H1 (cell line): ENCODE measurements around the gene FAM120B. TPM values are rescaled to one million over a fixed set of nuclear protein-coding genes. Genes with fewer than 3 reads are reported as not detected.
A peak's percentile ranks its signal among the peaks of the same experiment; 100 is the strongest.

Source experiments
- CTCF ChIA-PET: fragments of 300-600 bp; sonication (Branson Sonifier 250); formaldehyde crosslinking; loops from one replicate; lab custom pipeline; 2021; ENCODE audit not compliant: partially characterized antibody; lab: Charles Lee
- POLR2A ChIA-PET: fragments of 300-600 bp; sonication (Branson Sonifier 250); formaldehyde crosslinking; loops from one replicate; lab custom pipeline; 2021; ENCODE audit warnings: inconsistent platforms; ENCODE audit not compliant: partially characterized antibody; lab: Charles Lee
- DNase-seq, 2 experiments: peaks; one replicate each; pipeline versions ENCODE4 v3.0.0 to v3.0.0-alpha.2; 2010 to 2022; ENCODE audit warnings: low spot score in 2 of 2, low read depth in 1 of 2, mixed read lengths in 1 of 2
- FAIRE-seq: peaks from 2 replicates; lab custom pipeline; 2011; peaks lifted over from hg19 to GRCh38; lab: Jason Lieb, UNC
- H2AFZ ChIP-seq: 2 replicates; pipeline ENCODE4 v1.8.1; 2012; ENCODE audit warnings: low read length, inconsistent platforms
- H2AK5ac ChIP-seq: 2 replicates; pipeline ENCODE4 v1.6.1; 2013; ENCODE audit warnings: low read depth, low read length
- H2BK120ac ChIP-seq: replicated peaks from 2 replicates; pipeline ENCODE3; 2013; ENCODE audit warnings: low read depth, low read length, inconsistent platforms
- H2BK12ac ChIP-seq: 2 replicates; pipeline ENCODE4 v1.6.1; 2013; ENCODE audit warnings: low read depth, low read length
- H2BK15ac ChIP-seq: 2 replicates; pipeline ENCODE4 v1.6.1; 2013; ENCODE audit warnings: low read length
- H2BK20ac ChIP-seq: 2 replicates; pipeline ENCODE4 v1.6.1; 2013; ENCODE audit warnings: low read length
- H2BK5ac ChIP-seq: 2 replicates; pipeline ENCODE4 v1.6.1; 2013; ENCODE audit warnings: low read depth, low read length
- H3K14ac ChIP-seq: 2 replicates; pipeline ENCODE4 v1.6.1; 2013; ENCODE audit warnings: inconsistent platforms; ENCODE audit not compliant: insufficient read length
- H3K18ac ChIP-seq: 2 replicates; pipeline ENCODE4 v1.6.1; 2013; ENCODE audit warnings: low read length; ENCODE audit errors: extremely low read depth
- H3K23ac ChIP-seq: 2 replicates; pipeline ENCODE4 v1.6.1; 2013; ENCODE audit warnings: inconsistent platforms; ENCODE audit not compliant: insufficient read length
- H3K23me2 ChIP-seq: 2 replicates; pipeline ENCODE4 v1.6.1; 2013; ENCODE audit warnings: low read depth, low read length
- H3K27ac ChIP-seq: 2 replicates; pipeline ENCODE4 v1.6.1; 2011; ENCODE audit warnings: low read depth, low read length, inconsistent platforms
- H3K27me3 ChIP-seq, 4 experiments: replicated peaks in 1 of 4; 1 replicate in 1 of 4; 2 replicates in 3 of 4; pipeline versions ENCODE4 v1.6.1 to v1.8.1; 2011 to 2013; ENCODE audit warnings: low read length in 3 of 4, mild to moderate bottlenecking in 3 of 4, inconsistent platforms in 2 of 4, mixed read lengths in 2 of 4, moderate library complexity in 1 of 4; ENCODE audit not compliant: control insufficient read depth in 3 of 4, insufficient read depth in 3 of 4; ENCODE audit errors: extremely low read depth in 1 of 4
- H3K36me3 ChIP-seq, 4 experiments: 2 replicates each; pipeline versions ENCODE4 v1.6.1 to v1.8.1; 2011 to 2013; ENCODE audit warnings: mild to moderate bottlenecking in 4 of 4, low read length in 3 of 4, moderate library complexity in 2 of 4, control low read depth in 1 of 4, inconsistent platforms in 1 of 4; ENCODE audit not compliant: insufficient read depth in 4 of 4, control insufficient read depth in 2 of 4
- H3K4ac ChIP-seq: replicated peaks from 2 replicates; pipeline ENCODE3; 2013; ENCODE audit warnings: low read length, low read depth, mixed read lengths, inconsistent platforms; ENCODE audit not compliant: insufficient read length
- H3K4me1 ChIP-seq, 4 experiments: replicated peaks in 1 of 4; 1 replicate in 1 of 4; 2 replicates in 3 of 4; pipeline versions ENCODE4 v1.6.1 to v1.8.1; 2011 to 2013; ENCODE audit warnings: low read length in 3 of 4, inconsistent platforms in 2 of 4, mixed read lengths in 1 of 4; ENCODE audit not compliant: insufficient read depth in 4 of 4, control insufficient read depth in 3 of 4
- H3K4me2 ChIP-seq, 2 experiments: 2 replicates each; pipeline versions ENCODE4 v1.6.1 to v1.8.1; 2011 to 2013; ENCODE audit warnings: low read depth in 2 of 2, low read length in 2 of 2, control low read depth in 1 of 2, inconsistent platforms in 1 of 2, mild to moderate bottlenecking in 1 of 2; ENCODE audit not compliant: insufficient read depth in 1 of 2
- H3K4me3 ChIP-seq, 4 experiments: fragments of 200-600, 300-600 bp in 1 of 4; sonication (generic), shearing (Covaris generic), sonication (Bioruptor Twin) in 1 of 4; 2 replicates each; pipeline versions ENCODE4 v1.5.1 to v1.8.1; 2011 to 2016; ENCODE audit warnings: low read length in 4 of 4, low read depth in 3 of 4, control low read depth in 2 of 4, inconsistent platforms in 2 of 4, mild to moderate bottlenecking in 2 of 4, mixed read lengths in 1 of 4, moderate library complexity in 1 of 4; ENCODE audit not compliant: insufficient read depth in 2 of 4; ENCODE audit errors: extremely low read depth in 1 of 4
- H3K56ac ChIP-seq: replicated peaks from 2 replicates; pipeline ENCODE3; 2013; ENCODE audit warnings: low read depth, mild to moderate bottlenecking, mixed read lengths, low read length, inconsistent platforms; ENCODE audit not compliant: insufficient read length
- H3K79me1 ChIP-seq: 2 replicates; pipeline ENCODE4 v1.6.1; 2013; ENCODE audit warnings: low read depth, low read length, control low read depth
- H3K79me2 ChIP-seq, 2 experiments: 2 replicates each; pipeline versions ENCODE4 v1.6.1 to v1.8.1; 2012 to 2013; ENCODE audit warnings: low read length in 2 of 2, mild to moderate bottlenecking in 2 of 2, inconsistent platforms in 1 of 2; ENCODE audit not compliant: insufficient read depth in 2 of 2, control insufficient read depth in 1 of 2
- H3K9ac ChIP-seq, 4 experiments: replicated peaks in 1 of 4; 1 replicate in 1 of 4; 2 replicates in 3 of 4; pipeline versions ENCODE4 v1.6.1 to v1.8.1; 2011 to 2013; ENCODE audit warnings: low read depth in 3 of 4, low read length in 3 of 4, control low read depth in 2 of 4, mild to moderate bottlenecking in 2 of 4, moderate library complexity in 2 of 4, inconsistent platforms in 1 of 4; ENCODE audit errors: extremely low read depth in 1 of 4
- H3K9me3 ChIP-seq, 2 experiments: 2 replicates each; pipeline versions ENCODE4 v1.6.1 to v1.8.1; 2012 to 2013; ENCODE audit warnings: mild to moderate bottlenecking in 2 of 2, moderate library complexity in 2 of 2, control low read depth in 1 of 2, inconsistent platforms in 1 of 2, low read depth in 1 of 2, low read length in 1 of 2, mixed read lengths in 1 of 2; ENCODE audit not compliant: insufficient read depth in 2 of 2
- H4K20me1 ChIP-seq, 2 experiments: replicated peaks in 1 of 2; 2 replicates each; pipeline versions ENCODE3 to v1.8.1; 2011 to 2013; ENCODE audit warnings: inconsistent platforms in 2 of 2, low read length in 2 of 2, mild to moderate bottlenecking in 1 of 2; ENCODE audit not compliant: insufficient read depth in 2 of 2, control insufficient read depth in 1 of 2
- H4K5ac ChIP-seq: 2 replicates; pipeline ENCODE4 v1.6.1; 2013; ENCODE audit warnings: low read length, low read depth, mixed read lengths, inconsistent platforms; ENCODE audit not compliant: insufficient read length
- H4K8ac ChIP-seq: 2 replicates; pipeline ENCODE4 v1.8.0; 2013; ENCODE audit warnings: mild to moderate bottlenecking, moderate library complexity, low read length, inconsistent platforms; ENCODE audit not compliant: insufficient read depth; ENCODE audit errors: extremely low read depth
- H4K91ac ChIP-seq: replicated peaks from 2 replicates; pipeline ENCODE3; 2013; ENCODE audit warnings: low read length, mixed read lengths, inconsistent platforms; ENCODE audit not compliant: insufficient read length
- BACH1 ChIP-seq: IDR thresholded peaks from 2 replicates; pipeline ENCODE4 v1.6.1; 2012; ENCODE audit warnings: low read length, improper control_type of control experiment
- CBX8 ChIP-seq: fragments of 300-800, 300-1000 bp; sonication (generic); IDR thresholded peaks from 2 replicates; pipeline ENCODE4 v1.7.1; 2016; ENCODE audit warnings: low read depth, low read length, borderline replicate concordance
- GABPA ChIP-seq: IDR thresholded peaks from 2 replicates; pipeline ENCODE4 v1.6.1; 2011; ENCODE audit warnings: mild to moderate bottlenecking, low read length, moderate library complexity, borderline replicate concordance; ENCODE audit not compliant: insufficient read depth
- PHF8 ChIP-seq: fragments of 200-600 bp; sonication (generic); conservative IDR thresholded peaks from 2 replicates; pipeline ENCODE4 v1.7.1; 2012; ENCODE audit warnings: low read depth, mild to moderate bottlenecking, inconsistent platforms, low read length, moderate library complexity
- RNF2 ChIP-seq: fragments of 200-900, 300-1000 bp; sonication (generic); IDR thresholded peaks from 2 replicates; pipeline ENCODE4 v1.7.1; 2016; ENCODE audit warnings: borderline replicate concordance, low read depth, mild to moderate bottlenecking, antibody characterized with exemption, low read length; ENCODE audit not compliant: poor library complexity, severe bottlenecking; ENCODE audit errors: missing control alignments
- SP1 ChIP-seq: IDR thresholded peaks from 2 replicates; pipeline ENCODE4 v1.6.1; 2011; ENCODE audit warnings: low read depth, low read length
- SRF ChIP-seq: IDR thresholded peaks from 2 replicates; pipeline ENCODE4 v1.6.1; 2011; ENCODE audit warnings: mild to moderate bottlenecking, low read depth, low read length, moderate library complexity
- TAF7 ChIP-seq: optimal IDR thresholded peaks from 2 replicates; pipeline ENCODE3; 2011; ENCODE audit warnings: low read depth, mild to moderate bottlenecking, inconsistent platforms, low read length, moderate library complexity, borderline replicate concordance
- ZNF274 ChIP-seq: IDR thresholded peaks from 2 replicates; pipeline ENCODE4 v1.7.0; 2012; ENCODE audit warnings: low read length, borderline replicate concordance; ENCODE audit errors: extremely low read depth
- whole genome bisulfite sequencing, 2 experiments: shearing (Covaris generic) in 1 of 2; methylation state at CpG; one replicate each; pipeline versions ENCODE4 v1.1.6 to v1.1.7; 2013 to 2015; ENCODE audit warnings: low lambda C conversion rate in 2 of 2, mixed read lengths in 2 of 2, inconsistent platforms in 1 of 2, low coverage in 1 of 2, missing lambda C conversion rate in 1 of 2; ENCODE audit not compliant: insufficient replicate concordance in 2 of 2, insufficient coverage in 1 of 2, insufficient read length in 1 of 2; ENCODE audit errors: extremely low coverage in 1 of 2, missing lambda C conversion rate in 1 of 2; 5-methylcytosine and 5-hydroxymethylcytosine counted together
- polyA plus RNA-seq, 7 experiments: library from polyadenylated mRNA; depleted of rRNA in 3 of 7; stranded (reverse) in 5 of 7; unstranded in 2 of 7; fragments of >200 nt in 5 of 7; fragments of 200-250 nt in 2 of 7; gene quantifications; 1 replicate in 5 of 7; 2 replicates in 1 of 7; 4 replicates in 1 of 7; pipeline versions ENCODE4 v1.2.1 to v1.2.3, GENCODE V29; 2011 to 2013; ENCODE audit warnings: missing spikeins in 2 of 7, mixed read lengths in 2 of 7
- total RNA-seq: library from RNA; stranded (reverse); fragmentation: NEBNext Ultra II Directional; extraction: Animal tissue kit (Norgen Biotek cat#: 25700); gene quantifications from 2 replicates; pipeline ENCODE4 v1.2.1, GENCODE V29; 2021

The FAM120B gene
- total and polyA plus RNA-seq, 2 of the 8 experiments (the other 6 are each of a cell fraction or from before 2014, with no cell fraction given) = 5.1 to 12.5 TPM

DNA sequence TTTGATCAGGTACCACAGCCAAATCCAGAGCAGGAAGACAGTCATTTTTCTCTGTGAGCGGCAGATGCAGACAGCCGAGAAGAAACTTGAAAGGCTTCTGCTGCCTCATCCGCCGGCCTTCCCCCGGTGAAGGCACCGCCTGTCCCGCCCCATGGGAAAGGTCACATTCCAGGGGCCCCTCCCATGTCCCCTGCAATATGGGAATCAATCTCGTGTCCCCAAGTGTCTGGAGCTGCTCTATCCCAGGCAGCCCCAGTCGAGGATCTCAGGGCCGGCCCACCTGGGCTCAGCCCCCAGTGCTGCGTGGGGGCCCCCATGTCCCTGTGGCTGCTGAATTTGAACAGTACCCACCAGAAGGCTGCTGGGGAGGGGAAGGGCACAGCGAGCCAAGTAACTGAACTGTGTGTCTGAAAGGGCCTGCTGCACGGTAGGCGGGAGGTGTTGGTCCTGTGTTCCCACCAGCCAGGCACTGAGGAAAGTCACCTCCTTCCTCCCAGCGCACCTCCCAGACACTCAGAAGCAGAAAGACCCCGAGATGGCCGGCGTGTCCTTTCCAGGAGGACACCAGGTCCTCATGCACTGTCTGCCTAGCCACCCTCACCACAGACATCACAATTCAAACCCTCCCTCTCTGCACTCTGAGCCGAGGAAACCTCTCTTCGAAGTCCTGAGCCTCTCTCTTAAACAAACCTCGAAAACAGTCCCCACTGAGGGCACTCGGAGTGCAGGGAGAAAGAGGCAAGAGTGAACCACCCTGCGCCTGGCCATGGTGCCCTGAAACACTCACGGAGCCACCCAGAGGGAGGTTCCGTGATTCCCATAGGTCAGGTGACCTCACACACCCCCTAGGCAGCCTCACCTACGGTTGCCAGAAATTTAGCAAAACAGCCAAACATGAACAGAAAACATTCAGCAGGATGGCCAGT lies 147.3 kb downstream of the FAM120B start:
- Histone ChIP-seq H3K18ac (peak overlapping the region; percentile 48; the same call in 1 of the 2 replicates), H2BK5ac (no peak overlapping the region), H3K79me2 (no peaks in the 10 kb centered on the region), H3K4ac (no peak overlapping the region), H3K23me2 (peaks cover 5% of the 10 kb centered on the region; the same call in 1 of the 2 replicates), H4K20me1 (peaks cover 0 to 4% of the 10 kb centered on the region in 2 experiments), H3K4me3 (no peak overlapping the region), H2BK20ac (no peak overlapping the region), H4K5ac (no peak overlapping the region), H4K91ac (no peak overlapping the region), H3K36me3 (no peaks in the 10 kb centered on the region), H3K79me1 (no peaks in the 10 kb centered on the region), H2BK12ac (0 out of 2 replicates have a peak overlapping the region, but pooled peaks have one; percentile 39), H3K56ac (no peak overlapping the region), H2AFZ (no peak overlapping the region), H2BK120ac (no peak overlapping the region), H3K27me3 (no peaks in the 10 kb centered on the region), H3K14ac (no peak overlapping the region), H3K9me3 (no peaks in the 10 kb centered on the region), H2AK5ac (no peak overlapping the region), H3K4me1 (peaks cover 0 to 4% (median under 1%) of the 10 kb centered on the region in 4 experiments; a peak in 1 of 7 replicates), H3K9ac (no peak overlapping the region), H3K4me2 (no peak overlapping the region), H3K27ac (no peak overlapping the region), H3K23ac (no peak overlapping the region), H4K8ac (peak overlapping the region; percentile 57; the same call in 1 of the 2 replicates), H2BK15ac (no peak overlapping the region)
- no peak for TF ChIP-seq GABPA
- no peak for TF ChIP-seq RNF2
- no peak for TF ChIP-seq PHF8
- no peak for TF ChIP-seq ZNF274
- no peak for TF ChIP-seq SP1
- no peak for TF ChIP-seq CBX8
- no peak for TF ChIP-seq SRF
- no peak for TF ChIP-seq TAF7
- no peak for TF ChIP-seq BACH1
- ChIA-PET CTCF (interaction anchor here (0.8 kb wide), 1 partner anchor 14 kb away, joined by 3 read pairs; no protein-coding TSS in a partner anchor), POLR2A (no interaction called here)
- no peak for FAIRE-seq
- DNase-seq = no peak
- WGBS, 2 experiments = 89% methylated on average over 25 of the region's 26 CpGs; no CpG with 5 or more reads in 1 of the 2 experiments
